ENCODE data around the gene CX3CR1.

DNA sequence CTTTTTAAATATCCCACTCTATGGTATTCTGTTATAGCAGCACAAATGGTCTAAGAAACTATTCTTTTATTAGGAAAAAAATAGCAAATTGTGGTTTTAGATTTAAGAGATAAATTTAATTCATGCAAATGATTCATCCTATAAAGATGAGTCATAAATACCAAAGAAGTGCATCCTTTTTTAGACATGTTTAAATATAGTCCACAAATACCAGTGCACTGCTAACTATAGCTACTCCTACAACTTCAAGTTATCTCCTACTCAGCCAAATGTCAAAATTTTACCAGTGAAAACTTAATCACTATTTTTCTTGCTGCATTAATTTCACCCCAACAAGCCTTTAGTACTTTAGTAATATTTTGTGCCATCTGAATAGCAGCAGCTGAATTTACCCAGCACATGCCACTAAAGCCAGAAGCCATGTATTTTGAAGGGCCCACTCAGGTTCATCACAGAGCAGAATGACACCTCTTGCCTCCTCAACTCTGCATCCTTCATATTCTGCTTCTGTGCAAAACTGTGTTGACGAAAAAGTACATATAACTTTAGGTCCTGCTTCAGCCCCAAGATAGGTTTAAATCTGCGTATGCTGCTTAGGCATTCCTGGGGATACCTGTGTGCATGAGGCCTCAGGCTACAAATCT, 24.9 kb downstream of the CX3CR1 start:
- TF ChIP-seq, protein P1, sequence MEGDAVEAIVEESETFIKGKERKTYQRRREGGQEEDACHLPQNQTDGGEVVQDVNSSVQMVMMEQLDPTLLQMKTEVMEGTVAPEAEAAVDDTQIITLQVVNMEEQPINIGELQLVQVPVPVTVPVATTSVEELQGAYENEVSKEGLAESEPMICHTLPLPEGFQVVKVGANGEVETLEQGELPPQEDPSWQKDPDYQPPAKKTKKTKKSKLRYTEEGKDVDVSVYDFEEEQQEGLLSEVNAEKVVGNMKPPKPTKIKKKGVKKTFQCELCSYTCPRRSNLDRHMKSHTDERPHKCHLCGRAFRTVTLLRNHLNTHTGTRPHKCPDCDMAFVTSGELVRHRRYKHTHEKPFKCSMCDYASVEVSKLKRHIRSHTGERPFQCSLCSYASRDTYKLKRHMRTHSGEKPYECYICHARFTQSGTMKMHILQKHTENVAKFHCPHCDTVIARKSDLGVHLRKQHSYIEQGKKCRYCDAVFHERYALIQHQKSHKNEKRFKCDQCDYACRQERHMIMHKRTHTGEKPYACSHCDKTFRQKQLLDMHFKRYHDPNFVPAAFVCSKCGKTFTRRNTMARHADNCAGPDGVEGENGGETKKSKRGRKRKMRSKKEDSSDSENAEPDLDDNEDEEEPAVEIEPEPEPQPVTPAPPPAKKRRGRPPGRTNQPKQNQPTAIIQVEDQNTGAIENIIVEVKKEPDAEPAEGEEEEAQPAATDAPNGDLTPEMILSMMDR (IDR thresholded peaks at IDR 0.05): no peak
- TF ChIP-seq POLR2A (IDR thresholded peaks at IDR 0.05): no peak

Measured in uterus (tissue), 2 donors.